Parathyroid adenoma (tissue), 2 donors: ENCODE data around the gene GNA12.
"Not testable (repeated sequence)": the region's sequence is repeated elsewhere in the genome, so short reads cannot be mapped to it uniquely, and the experiment has no call there.

ENCODE experiments used
- H2AFZ ChIP-seq: fragments of 300-600 bp; sonication (generic); one replicate; pipeline ENCODE4 v1.7.0; 2017; ENCODE audit warnings: antibody characterized with exemption, mild to moderate bottlenecking
- H3K27ac ChIP-seq: fragments of 300-600 bp; sonication (generic); one replicate; pipeline ENCODE4 v1.7.0; 2017
- H3K27me3 ChIP-seq: fragments of 300-600 bp; sonication (generic); one replicate; pipeline ENCODE4 v1.7.0; 2017; ENCODE audit warnings: low read length; ENCODE audit not compliant: control insufficient read depth, insufficient read depth
- H3K36me3 ChIP-seq: fragments of 300-600 bp; sonication (generic); one replicate; pipeline ENCODE4 v1.7.0; 2017; ENCODE audit warnings: low read length; ENCODE audit not compliant: control insufficient read depth, insufficient read depth
- H3K4me1 ChIP-seq: fragments of 300-600 bp; sonication (generic); one replicate; pipeline ENCODE4 v1.7.0; 2017; ENCODE audit warnings: control low read depth
- H3K4me2 ChIP-seq: fragments of 300-600 bp; sonication (generic); one replicate; pipeline ENCODE4 v1.7.0; 2017; ENCODE audit warnings: low read length
- H3K4me3 ChIP-seq: fragments of 300-600 bp; sonication (generic); one replicate; pipeline ENCODE4 v1.7.0; 2017; ENCODE audit warnings: low read depth, low read length
- H3K79me2 ChIP-seq: fragments of 300-600 bp; sonication (generic); one replicate; pipeline ENCODE4 v1.7.0; 2017; ENCODE audit warnings: control low read depth
- H3K9ac ChIP-seq: fragments of 300-600 bp; sonication (generic); one replicate; pipeline ENCODE4 v1.7.0; 2017; ENCODE audit warnings: mild to moderate bottlenecking
- H3K9me3 ChIP-seq: fragments of 300-600 bp; sonication (generic); one replicate; pipeline ENCODE4 v1.7.0; 2017; ENCODE audit warnings: low read length; ENCODE audit not compliant: control insufficient read depth
- TF ChIP-seq, protein P1 (sequence below): fragments of 300-600 bp; sonication (generic); IDR thresholded peaks from one replicate; pipeline ENCODE4 v1.7.0; 2017; ENCODE audit warnings: antibody characterized with exemption, mild to moderate bottlenecking
- donor health status: primary hyperparathyroidism.

GNA12 gene

DNA sequence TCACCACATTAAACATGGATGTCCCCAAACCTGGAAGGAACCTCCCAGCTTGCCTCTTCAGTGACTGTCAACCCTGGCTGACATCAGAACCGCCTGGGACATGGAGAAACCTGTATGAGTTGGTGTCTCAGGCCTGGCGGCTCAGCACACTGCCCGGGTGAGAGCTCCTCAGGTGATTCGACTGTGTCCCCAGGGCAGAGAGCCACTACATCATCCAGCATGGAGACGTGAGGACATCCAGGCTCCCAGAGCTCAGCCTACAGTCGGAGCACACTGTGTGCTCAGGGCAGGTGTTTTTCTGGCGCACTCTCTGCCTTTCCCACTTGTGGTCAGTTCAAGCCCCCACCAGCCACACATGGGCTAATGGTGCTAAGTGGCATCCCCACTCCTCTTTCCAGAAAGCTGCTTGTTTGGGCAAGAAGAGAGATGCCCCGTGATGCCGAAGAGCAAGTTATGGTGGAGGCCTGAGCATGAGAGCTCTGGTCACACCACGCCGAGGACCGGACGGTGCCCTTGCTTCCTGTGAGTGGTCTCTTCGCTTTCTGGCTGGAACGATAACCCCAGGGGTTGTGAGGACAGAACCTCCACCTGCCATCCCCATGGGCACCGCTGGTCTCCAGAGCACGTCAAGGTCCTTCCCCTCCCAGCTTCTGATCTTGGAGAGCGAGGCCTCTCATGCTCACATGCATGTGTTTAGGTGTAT is 117.6 kb downstream of the GNA12 start:
- H3K4me1 ChIP-seq = no peaks in the 10 kb centered on the region
- TF ChIP-seq, protein P1, sequence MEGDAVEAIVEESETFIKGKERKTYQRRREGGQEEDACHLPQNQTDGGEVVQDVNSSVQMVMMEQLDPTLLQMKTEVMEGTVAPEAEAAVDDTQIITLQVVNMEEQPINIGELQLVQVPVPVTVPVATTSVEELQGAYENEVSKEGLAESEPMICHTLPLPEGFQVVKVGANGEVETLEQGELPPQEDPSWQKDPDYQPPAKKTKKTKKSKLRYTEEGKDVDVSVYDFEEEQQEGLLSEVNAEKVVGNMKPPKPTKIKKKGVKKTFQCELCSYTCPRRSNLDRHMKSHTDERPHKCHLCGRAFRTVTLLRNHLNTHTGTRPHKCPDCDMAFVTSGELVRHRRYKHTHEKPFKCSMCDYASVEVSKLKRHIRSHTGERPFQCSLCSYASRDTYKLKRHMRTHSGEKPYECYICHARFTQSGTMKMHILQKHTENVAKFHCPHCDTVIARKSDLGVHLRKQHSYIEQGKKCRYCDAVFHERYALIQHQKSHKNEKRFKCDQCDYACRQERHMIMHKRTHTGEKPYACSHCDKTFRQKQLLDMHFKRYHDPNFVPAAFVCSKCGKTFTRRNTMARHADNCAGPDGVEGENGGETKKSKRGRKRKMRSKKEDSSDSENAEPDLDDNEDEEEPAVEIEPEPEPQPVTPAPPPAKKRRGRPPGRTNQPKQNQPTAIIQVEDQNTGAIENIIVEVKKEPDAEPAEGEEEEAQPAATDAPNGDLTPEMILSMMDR = no peak
- no peaks in the 10 kb centered on the region for H3K9me3 ChIP-seq
- no peaks in the 10 kb centered on the region for H3K27me3 ChIP-seq
- H3K4me2 ChIP-seq = no peak overlapping the region
- H3K27ac ChIP-seq = no peak overlapping the region
- H2AFZ ChIP-seq = no peak overlapping the region
- H3K79me2 ChIP-seq = no peaks in the 10 kb centered on the region
- H3K36me3 ChIP-seq = no peaks in the 10 kb centered on the region
- H3K9ac ChIP-seq = no peak overlapping the region
- no peak overlapping the region for H3K4me3 ChIP-seq

DNA sequence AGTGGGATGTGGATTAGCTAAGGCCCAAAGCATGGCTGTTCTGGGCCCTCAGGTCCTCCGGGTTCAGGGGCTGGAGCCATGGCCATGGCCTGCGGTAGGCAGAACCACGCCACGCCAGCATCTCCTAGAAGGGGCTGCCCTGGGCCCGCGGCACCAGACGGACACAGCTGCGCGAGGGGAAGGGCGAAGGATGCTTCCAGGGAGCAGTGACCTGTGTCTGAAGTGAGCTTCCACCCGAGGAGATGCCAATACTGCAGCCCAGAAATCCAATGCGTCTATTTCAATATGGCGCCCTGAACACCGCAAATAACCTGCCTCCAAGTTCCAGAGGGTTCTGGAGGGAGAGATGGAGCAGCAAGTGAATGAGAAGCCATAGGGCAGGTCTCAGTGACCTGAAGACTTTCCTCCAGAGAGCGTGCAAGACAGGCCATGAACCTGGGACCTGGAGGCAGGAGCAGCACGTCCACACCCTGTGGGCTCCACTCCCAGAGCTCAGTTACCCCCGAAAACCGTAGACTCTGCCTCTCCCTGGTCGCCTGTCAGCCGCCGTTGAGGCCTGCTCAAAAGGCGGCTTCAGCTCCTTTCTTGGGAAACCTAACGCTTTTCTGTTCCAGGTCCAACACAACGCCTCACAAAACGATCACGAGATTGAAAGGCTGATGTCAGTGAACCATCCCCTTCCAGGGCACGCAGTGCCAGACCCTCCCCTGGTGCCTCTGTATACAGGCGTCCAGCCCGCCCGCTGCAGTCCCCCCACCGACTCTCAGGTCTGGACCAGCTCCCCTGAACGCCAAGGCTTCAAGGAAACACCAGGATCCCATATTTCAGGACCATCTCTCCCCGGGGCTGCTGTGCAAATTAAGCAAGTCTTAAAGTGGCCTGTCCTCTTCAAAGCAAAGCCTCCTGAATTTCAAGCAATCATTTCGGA is 118.7 kb downstream of the GNA12 start:
- Histone ChIP-seq H3K36me3 (no peaks in the 10 kb centered on the region), H3K4me2 (no peak overlapping the region), H3K79me2 (no peaks in the 10 kb centered on the region), H3K9ac (no peak overlapping the region), H3K4me1 (no peaks in the 10 kb centered on the region), H3K4me3 (no peak overlapping the region), H3K27ac (no peak overlapping the region), H3K9me3 (no peaks in the 10 kb centered on the region), H2AFZ (no peak overlapping the region), H3K27me3 (no peaks in the 10 kb centered on the region)
- TF ChIP-seq, protein P1 = no peak

DNA sequence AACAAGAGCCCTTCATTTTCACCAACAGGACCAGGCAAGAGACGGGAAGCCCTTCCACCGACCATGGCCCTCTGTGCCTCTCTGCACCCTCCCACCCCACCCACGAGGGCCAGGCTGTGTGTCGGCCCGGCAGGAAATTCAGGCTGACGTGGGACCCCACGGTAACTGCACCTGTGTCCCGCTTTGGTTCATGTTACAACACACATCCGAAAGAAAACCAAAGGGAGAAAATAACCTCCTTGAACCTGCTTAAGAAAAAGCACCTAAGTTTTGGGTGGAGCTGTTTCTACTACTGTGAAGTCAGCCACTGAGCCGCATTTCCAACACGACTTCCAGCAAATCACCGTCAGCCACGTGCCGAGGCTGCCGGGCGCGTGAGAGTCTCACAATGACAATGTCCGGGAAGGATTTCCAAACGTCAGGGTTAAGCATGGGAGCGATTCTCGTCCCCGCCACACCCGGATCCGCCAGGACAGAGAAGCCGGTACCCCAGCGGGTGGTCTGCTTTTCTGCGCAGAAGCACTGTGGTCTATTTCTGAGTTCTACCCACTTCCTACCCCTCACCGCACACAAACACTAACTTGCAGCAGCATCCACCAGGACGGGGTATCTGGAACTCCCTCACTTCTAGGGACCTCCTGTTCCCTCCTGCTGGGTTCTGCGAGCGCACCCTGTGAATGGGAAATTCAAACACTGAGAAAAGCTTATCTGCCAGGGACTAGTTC is 119.5 kb downstream of the GNA12 start:
- H3K4me3 ChIP-seq = no peak overlapping the region
- no peak overlapping the region for H3K27ac ChIP-seq
- H3K9ac ChIP-seq = no peak overlapping the region
- no peaks in the 10 kb centered on the region for H3K27me3 ChIP-seq
- H3K4me2 ChIP-seq = no peak overlapping the region
- H3K79me2 ChIP-seq = no peaks in the 10 kb centered on the region
- H3K4me1 ChIP-seq = no peaks in the 10 kb centered on the region
- no peak overlapping the region for H2AFZ ChIP-seq
- H3K36me3 ChIP-seq = no peaks in the 10 kb centered on the region
- no peaks in the 10 kb centered on the region for H3K9me3 ChIP-seq
- TF ChIP-seq, protein P1 = no peak

DNA sequence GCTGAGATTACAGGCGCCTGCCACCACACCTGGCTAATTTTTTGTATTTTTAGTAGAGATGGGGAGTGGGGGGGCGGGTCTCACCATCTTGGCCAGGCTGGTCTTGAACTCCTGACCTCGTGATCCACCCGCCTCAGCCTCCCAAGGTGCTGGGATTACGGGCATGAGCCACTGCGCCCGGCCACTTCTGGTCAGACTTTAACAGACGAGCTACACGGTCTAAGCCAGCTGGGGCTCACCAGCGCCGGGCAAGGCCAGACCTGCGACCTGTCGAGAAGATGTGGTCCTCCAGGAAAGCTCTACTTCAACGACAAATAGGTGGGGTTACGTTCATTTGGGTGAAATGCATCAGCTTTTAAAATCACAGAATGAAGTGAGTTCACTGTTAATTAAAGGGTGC is 120.1 kb downstream of the GNA12 start:
- H3K4me3 ChIP-seq, H3K4me1 ChIP-seq, H3K9me3 ChIP-seq, H2AFZ ChIP-seq, H3K36me3 ChIP-seq, H3K9ac ChIP-seq, H3K79me2 ChIP-seq, H3K27me3 ChIP-seq, H3K4me2 ChIP-seq, H3K27ac ChIP-seq: not testable (repeated sequence)
